NCI-H69 (cell line): ENCODE data around the gene TMEM117.
A peak's percentile ranks its signal among the peaks of the same experiment; 100 is the strongest.
"Not testable (repeated sequence)": the region's sequence is repeated elsewhere in the genome, so short reads cannot be mapped to it uniquely, and the experiment has no call there.

Source experiments
- DNase-seq: peaks from one replicate; lab custom pipeline; 2025; lab: John Stamatoyannopoulos, UW

Gene TMEM117

GRCh38 chr12:43840338-43840737 is 4.5 kb downstream of the TMEM117 start:
- peak; percentile 27 for DNase-seq

GRCh38 chr12:43841253-43841652 is 5.4 kb downstream of the TMEM117 start:
- DNase-seq = no peak

DNA sequence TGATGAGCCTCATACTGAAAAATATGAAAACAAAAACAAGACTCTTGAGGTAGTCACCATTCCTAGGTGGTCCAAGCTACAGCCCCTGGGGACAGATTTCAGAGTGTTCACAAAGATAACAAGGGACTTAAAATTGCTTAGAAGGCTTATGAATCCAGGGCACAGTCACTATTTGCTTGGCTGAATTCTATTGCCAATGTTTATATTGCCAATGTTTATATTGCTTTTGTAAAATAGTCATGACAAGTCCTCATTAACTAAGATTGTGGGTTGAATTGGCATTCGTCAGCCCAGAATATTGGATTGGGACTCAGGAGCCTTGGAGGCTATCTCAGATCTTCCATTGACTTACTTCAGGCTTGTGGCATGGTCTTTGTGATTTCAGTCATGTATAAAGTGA is 6.4 kb downstream of the TMEM117 start:
- no peak for DNase-seq

- DNase-seq = not testable (repeated sequence)
Measured at GRCh38 chr12:43847425-43848225, 11.7 kb downstream of the TMEM117 start.

DNA sequence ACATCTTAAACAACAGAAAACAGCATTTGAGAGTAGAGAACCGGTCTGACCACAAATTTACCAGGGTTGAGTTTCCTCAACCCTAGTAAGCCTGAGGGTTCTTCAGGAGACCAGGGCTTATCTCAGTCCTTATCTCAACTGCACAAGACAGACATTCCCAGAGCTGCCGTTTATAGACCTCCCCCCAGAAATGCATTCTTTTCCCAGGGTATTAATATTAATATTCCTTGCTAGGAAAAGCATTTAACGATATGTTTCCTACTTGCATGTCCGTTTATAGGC is 12.3 kb downstream of the TMEM117 start:
- DNase-seq = no peak

- no peak for DNase-seq
Measured at GRCh38 chr12:43848786-43849185, 12.9 kb downstream of the TMEM117 start.

- DNase-seq = no peak
Measured at GRCh38 chr12:43852744-43853143, 16.9 kb downstream of the TMEM117 start.

DNA sequence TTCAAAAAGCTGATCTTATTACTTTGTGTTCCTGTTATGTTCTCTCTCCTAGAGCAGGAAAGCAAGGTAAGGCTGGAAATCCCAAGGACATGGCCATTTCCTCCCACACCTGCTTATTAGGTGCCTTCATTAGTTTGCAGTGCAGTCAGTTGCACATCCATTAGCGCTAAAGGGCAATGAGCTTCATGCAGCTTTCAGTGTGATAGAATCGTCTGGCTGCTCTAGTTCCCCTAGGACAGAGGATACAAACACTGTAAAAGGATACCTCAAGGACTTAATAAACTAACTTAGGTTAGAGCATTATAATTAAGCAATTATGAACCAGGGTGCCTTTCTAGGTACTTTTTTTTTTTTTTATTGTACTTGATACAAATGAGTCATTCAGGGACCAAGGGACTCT is 21.1 kb downstream of the TMEM117 start:
- DNase-seq = peak; percentile 97

DNA sequence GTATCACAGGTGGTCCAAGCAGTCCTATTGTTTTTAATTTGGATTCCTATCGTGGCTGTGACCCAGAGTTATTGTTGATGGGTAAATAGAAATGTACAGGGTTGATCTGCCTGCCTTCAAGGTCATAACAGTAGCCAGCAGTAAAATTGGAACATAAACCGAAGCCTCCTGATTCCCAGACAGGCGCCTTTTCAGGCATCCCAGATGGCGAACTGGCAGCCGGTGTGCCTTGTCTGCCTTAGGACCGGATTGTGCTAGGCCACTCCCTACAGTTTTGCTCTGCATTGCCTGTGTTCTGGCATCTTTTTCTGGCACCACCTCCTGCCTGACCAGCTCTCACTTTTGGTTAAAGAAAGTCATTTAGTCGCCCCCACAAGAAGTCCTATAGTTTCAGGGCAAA is 22.2 kb downstream of the TMEM117 start:
- peak; percentile 47 for DNase-seq

- DNase-seq = no peak
Measured at GRCh38 chr12:43858991-43859390, 23.1 kb downstream of the TMEM117 start.

DNA sequence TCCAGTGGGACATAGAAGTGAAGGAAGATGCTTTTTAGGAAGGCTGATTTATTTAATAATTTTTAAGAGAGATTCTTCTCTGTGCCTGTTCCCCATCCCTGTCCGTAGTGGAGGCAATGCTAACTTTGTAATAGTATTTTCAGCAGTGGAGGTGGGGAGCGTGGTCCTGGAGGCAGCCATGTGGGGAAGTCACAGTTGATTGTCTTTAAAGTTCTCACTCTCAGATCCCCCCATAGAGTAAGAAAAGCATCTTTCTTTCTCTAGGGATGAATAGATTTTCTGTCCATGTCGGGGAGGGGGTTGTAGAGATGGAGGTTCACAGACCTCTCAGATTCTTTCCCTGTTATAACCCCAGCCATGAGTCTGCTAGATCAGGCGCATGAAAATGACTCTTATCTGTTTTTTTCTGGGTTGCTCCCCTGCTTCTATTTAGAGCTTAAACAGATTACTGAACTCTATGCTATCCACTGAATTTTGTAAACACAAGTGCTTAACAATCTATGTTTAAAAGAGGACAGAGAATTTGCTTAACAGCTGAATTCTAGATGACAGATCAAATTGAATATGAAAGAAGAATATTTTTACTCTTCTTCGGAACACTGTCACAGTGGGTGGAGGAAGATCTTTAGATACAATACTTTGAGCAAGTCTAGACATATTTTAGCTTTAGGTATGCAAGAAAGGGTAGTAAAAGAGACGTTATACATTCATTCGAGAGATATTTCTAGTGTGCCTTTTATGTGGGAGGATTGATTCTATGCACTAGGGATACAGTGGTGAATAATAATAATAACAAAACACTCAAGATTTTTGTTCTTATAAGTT is 25.3 kb downstream of the TMEM117 start:
- no peak for DNase-seq

- no peak for DNase-seq
Measured at GRCh38 chr12:43861840-43862150, 25.9 kb downstream of the TMEM117 start.

GRCh38 chr12:43863770-43864366 is 28.0 kb downstream of the TMEM117 start:
- DNase-seq = no peak

- not testable (repeated sequence) for DNase-seq
Measured at GRCh38 chr12:43864557-43864956, 28.7 kb downstream of the TMEM117 start.

- peak; percentile 19 for DNase-seq
Measured at GRCh38 chr12:43869184-43869583, 33.3 kb downstream of the TMEM117 start.

- DNase-seq = not testable (repeated sequence)
Measured at GRCh38 chr12:43869765-43870164, 33.9 kb downstream of the TMEM117 start.

- DNase-seq = not testable (repeated sequence)
Measured at GRCh38 chr12:43871258-43871657, 35.4 kb downstream of the TMEM117 start.

GRCh38 chr12:43872396-43872795 is 36.5 kb downstream of the TMEM117 start:
- DNase-seq = no peak

GRCh38 chr12:43878050-43878449 is 42.2 kb downstream of the TMEM117 start:
- DNase-seq = no peak

- DNase-seq = no peak
Measured at GRCh38 chr12:43880547-43880946, 44.7 kb downstream of the TMEM117 start.

- DNase-seq = peak; percentile 76
Measured at GRCh38 chr12:43882578-43883178, 46.8 kb downstream of the TMEM117 start.

GRCh38 chr12:43883311-43883710 is 47.4 kb downstream of the TMEM117 start:
- DNase-seq = no peak

DNA sequence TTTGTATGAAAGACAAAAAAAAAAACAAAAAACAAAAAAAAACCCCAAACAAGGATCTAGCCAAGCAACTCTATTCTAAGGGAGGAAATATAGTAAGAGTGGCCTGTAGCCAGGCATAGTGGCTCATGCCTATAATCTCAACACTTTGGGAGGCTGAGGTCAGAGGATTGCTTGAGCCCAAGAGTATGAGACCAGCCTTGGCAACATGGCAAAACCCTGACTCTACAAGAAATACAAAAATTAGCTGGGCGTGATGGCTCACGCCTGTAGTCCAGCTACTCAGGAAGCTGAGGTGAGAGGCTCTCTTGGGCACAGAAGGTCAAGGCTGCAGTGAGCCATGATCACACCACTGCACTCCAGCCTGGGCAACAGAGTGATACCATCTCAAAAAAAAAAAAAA is 47.9 kb downstream of the TMEM117 start:
- DNase-seq = no peak
